Ramos (cell line): ENCODE data around the gene OSBP2.
"Not testable (repeated sequence)": the region's sequence is repeated elsewhere in the genome, so short reads cannot be mapped to it uniquely, and the experiment has no call there.

Source experiments
- in situ Hi-C: fragments of 300-500 bp; cut with MboI; formaldehyde crosslinking; loops from one replicate; pipeline ENCODE4 v1.14.3; 2022; ENCODE audit warnings: low sequenced_read_pairs; ENCODE audit not compliant: unreplicated experiment

OSBP2 gene

GRCh38 chr22:30676565-30676964 is 18.1 kb upstream of the OSBP2 start:
- in situ Hi-C loops = not testable (repeated sequence)

- in situ Hi-C loops = not testable (repeated sequence)
These were observed 14.6 kb upstream of the OSBP2 start for GRCh38 chr22:30679895-30680690.

GRCh38 chr22:30680991-30681770 is 13.5 kb upstream of the OSBP2 start:
- in situ Hi-C loops = no loop called here

GRCh38 chr22:30681831-30682230 is 12.8 kb upstream of the OSBP2 start:
- in situ Hi-C loops = no loop called here

GRCh38 chr22:30685178-30685577 is 9.5 kb upstream of the OSBP2 start:
- in situ Hi-C loops = no loop called here

GRCh38 chr22:30687358-30687757 is 7.3 kb upstream of the OSBP2 start:
- in situ Hi-C loops = no loop called here

GRCh38 chr22:30689622-30690021 is 5.1 kb upstream of the OSBP2 start:
- in situ Hi-C loops = no loop called here

- in situ Hi-C loops = no loop called here
These were observed 3.5 kb upstream of the OSBP2 start for GRCh38 chr22:30691204-30691603.

GRCh38 chr22:30694171-30694639 is 469 bp upstream of the OSBP2 start:
- in situ Hi-C loops = no loop called here

GRCh38 chr22:30695351-30695851 is 727 bp downstream of the OSBP2 start:
- in situ Hi-C loops = no loop called here

- in situ Hi-C loops = no loop called here
These were observed 1.4 kb downstream of the OSBP2 start for GRCh38 chr22:30695871-30696655.

- in situ Hi-C loops = no loop called here
These were observed 3.3 kb downstream of the OSBP2 start for GRCh38 chr22:30697975-30698374.

GRCh38 chr22:30701872-30702271 is 7.2 kb downstream of the OSBP2 start:
- in situ Hi-C loops = no loop called here

- in situ Hi-C loops = no loop called here
These were observed 8.2 kb downstream of the OSBP2 start for GRCh38 chr22:30702856-30703255.

- in situ Hi-C loops = no loop called here
These were observed 10.3 kb downstream of the OSBP2 start for GRCh38 chr22:30704978-30705377.

- in situ Hi-C loops = no loop called here
These were observed 11.3 kb downstream of the OSBP2 start for GRCh38 chr22:30705710-30706651.

- in situ Hi-C loops = not testable (repeated sequence)
These were observed 15.3 kb downstream of the OSBP2 start for GRCh38 chr22:30709980-30710379.

GRCh38 chr22:30712094-30712493 is 17.4 kb downstream of the OSBP2 start:
- in situ Hi-C loops = no loop called here

- in situ Hi-C loops = no loop called here
These were observed 19.4 kb downstream of the OSBP2 start for GRCh38 chr22:30714062-30714461.
